Neural progenitor cell (in vitro differentiated cells): ENCODE data around the gene KCNE2.

ENCODE experiments used
- EZH2 ChIP-seq: fragments of 200-600 bp; sonication (generic); IDR thresholded peaks from 2 replicates; pipeline ENCODE4 v1.6.1; 2017; ENCODE audit warnings: antibody characterized with exemption, mild to moderate bottlenecking, moderate library complexity
- EZH2phosphoT487 ChIP-seq: fragments of 200-600 bp; sonication (generic); IDR thresholded peaks from 2 replicates; pipeline ENCODE4 v1.6.1; 2017; ENCODE audit warnings: antibody characterized with exemption
- TF ChIP-seq, protein P1 (sequence below): fragments of 200-600 bp; sonication (generic); IDR thresholded peaks from 2 replicates; pipeline ENCODE4 v1.5.1; 2017; ENCODE audit warnings: antibody characterized with exemption, mild to moderate bottlenecking

GRCh38 chr21:34330055-34330454 is 33.8 kb upstream of the KCNE2 start:
- TF ChIP-seq, protein P1, sequence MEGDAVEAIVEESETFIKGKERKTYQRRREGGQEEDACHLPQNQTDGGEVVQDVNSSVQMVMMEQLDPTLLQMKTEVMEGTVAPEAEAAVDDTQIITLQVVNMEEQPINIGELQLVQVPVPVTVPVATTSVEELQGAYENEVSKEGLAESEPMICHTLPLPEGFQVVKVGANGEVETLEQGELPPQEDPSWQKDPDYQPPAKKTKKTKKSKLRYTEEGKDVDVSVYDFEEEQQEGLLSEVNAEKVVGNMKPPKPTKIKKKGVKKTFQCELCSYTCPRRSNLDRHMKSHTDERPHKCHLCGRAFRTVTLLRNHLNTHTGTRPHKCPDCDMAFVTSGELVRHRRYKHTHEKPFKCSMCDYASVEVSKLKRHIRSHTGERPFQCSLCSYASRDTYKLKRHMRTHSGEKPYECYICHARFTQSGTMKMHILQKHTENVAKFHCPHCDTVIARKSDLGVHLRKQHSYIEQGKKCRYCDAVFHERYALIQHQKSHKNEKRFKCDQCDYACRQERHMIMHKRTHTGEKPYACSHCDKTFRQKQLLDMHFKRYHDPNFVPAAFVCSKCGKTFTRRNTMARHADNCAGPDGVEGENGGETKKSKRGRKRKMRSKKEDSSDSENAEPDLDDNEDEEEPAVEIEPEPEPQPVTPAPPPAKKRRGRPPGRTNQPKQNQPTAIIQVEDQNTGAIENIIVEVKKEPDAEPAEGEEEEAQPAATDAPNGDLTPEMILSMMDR: no peak
- no peak for TF ChIP-seq EZH2phosphoT487
- TF ChIP-seq EZH2: no peak
